Activated T-cell treated with anti-CD3 and anti-CD28 coated beads, Interleukin-2, amount 50 U/mL, for 48 hours (primary cell): ENCODE results near the gene PLXNA2.

ENCODE experiments used
- DNase-seq, 2 experiments: peaks; one replicate each; pipeline ENCODE4 v3.0.0-alpha.2; 2020

PLXNA2 gene

DNA sequence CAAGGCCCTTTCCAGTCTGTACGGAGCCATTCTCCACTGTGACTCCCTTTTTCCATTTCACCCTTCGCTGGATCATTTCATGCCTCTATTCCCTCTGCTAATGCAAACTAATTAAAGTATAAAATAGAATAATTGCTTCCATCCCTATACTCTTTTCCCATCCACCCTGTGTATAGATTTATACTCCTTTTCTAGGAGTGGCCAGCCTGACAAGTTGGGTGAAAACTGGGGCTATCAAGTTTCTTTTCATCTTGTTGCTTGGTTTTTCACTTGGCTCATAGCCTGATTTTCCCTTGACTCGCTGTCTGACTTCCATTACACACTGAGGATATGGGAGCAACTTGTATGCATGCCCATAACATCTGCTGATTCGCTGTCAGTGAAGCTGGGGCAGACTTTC lies 107.0 kb downstream of the PLXNA2 start:
- no peak for DNase-seq

DNA sequence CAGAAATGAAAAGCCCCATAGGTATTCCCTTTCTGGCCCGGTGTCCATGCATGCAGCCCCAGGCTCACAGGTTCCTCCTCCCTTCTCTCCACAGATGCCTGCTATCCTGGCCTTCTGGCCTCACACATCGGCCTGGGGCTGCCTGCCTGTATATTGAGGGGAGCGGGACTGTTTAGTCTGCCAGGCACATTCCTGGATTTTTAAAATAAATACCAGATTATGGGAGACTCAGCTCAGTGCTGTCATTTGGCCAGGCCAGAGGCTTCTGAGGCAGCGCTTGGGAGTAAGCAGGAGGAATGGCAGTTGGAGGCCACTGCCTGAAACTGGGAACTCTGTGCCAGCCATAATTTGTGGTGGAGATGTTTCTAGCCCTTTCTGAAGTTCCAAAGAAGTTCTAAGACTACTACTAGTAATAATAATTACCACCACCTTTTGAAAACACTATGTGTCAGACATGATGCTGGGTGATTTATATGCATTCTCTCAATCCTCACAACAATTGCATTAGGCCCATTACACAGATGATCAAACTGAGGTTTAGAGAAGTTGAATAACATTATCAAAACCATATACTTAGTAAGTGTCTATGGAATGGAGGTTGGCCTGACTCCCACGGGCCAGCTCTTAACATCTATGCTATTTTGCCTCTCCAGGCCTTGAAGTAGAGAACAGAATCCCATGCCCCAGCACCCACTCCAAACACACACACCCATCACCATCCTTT lies 107.6 kb downstream of the PLXNA2 start:
- DNase-seq: no peak

DNA sequence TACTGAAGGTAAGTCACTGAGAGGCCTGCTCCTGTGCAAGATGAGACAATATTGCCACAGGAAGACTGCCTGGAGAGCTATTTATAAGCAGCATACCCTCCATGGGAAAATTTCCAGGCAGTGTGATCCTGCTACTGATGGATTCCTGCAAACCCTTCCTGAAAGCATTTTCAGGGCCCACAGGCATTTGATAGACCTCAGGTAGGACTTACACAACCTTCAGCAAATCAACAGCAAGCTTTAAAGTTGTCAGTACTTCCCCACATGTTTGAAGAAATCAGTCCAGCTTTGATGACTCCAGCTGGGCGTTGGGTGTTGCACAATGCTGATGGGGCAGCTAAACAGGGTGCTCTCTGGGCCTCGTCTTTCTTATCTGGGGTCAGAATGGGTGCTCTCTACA lies 108.8 kb downstream of the PLXNA2 start:
- no peak for DNase-seq

DNA sequence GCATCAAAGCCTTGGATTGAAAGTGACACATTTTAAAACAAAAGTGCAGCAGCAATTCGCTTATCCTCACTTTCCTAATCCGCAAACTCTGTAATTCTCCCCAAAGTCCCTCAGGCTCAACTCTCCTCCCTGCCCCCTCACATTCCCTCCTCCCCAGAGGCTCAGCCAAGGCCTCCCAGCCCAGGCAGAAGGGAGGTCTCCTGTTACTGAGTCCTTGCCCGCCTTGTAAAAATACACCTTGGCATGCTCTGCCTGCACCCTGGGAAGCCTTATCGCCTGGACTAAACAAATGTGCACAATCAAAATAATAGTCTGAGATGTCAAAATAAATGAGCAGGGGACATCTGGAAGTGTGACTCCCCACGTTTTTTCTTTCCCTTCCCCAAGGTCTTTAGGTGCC lies 109.7 kb downstream of the PLXNA2 start:
- DNase-seq: no peak

DNA sequence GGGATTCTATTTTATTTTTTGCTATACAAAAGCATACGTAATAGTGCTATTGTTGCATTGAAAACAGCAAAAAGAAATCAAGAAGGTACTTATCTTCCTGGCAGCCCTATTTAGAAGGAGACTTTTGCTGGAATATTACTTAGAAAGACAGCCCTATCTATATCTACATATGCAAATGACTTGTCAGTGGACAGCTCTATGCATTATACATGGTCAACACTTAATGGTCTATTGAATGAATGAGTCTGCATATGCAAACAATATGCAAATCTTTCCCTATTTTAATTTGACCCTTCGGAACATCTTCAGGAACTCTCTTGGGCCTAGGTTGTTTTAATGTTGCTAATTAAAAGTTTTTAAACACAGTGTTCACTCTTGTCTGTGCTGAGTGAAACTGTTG lies 110.8 kb downstream of the PLXNA2 start:
- no peak for DNase-seq

DNA sequence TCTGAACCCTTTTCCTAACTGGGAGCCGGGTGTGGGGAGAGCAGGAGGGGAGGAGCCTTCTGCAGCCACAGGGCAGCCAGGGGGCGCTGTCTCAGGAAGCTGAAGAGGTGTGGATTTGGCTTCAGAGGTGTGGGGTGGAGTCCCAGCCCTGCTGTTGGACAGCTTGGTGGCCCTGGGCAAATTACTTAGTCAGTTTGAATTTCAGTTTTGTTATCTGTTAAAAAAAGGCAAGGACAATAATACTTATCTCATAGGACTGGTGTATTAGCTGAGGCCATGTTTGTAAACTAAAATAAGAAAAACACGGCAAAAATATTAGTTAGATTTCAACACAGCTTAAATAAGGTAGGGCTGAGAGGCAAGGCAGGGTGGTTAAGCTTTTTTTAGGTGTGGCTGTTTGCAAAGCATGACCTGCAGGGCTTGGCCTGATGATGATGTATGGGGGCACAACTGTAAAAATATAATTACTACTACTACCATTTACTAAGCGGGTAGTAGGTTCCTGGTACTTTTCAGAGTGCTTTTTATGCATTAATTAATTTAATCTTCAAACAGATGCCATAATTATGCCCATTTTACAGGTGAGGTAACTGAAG lies 111.8 kb downstream of the PLXNA2 start:
- peak; percentile 70 to 79 for DNase-seq

DNA sequence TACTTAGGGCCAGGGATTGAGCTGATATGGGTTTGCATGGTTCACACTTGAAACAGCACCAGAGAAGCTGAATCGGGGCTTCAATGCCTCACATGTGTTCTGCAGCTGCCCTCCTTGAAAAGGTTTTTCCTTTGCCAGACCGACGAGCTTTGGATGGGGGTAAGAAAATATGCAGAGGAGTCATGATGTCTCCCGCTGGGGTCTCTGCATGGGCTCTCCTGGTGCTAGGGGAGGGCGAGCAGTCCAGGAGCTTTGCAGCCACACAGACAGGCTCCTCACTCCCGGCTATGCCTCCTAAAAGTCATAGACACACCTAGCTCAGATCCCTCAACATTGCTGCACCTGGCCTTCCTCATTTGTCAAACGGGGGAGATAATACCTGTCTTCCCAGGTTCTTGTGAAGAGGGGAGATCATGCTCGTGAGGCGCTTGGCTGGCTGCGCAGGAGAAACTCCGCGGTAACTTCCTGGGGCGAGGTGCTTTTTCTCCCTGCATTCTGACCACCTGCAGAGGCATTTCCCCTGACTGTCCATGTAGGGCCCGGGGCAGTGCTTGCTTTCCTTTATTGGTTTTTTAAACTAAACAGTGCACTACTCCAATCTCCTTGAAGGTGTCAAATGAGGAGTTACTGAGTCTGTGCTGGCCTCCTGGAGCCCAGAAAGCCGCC lies 112.4 kb downstream of the PLXNA2 start:
- DNase-seq: no peak

DNA sequence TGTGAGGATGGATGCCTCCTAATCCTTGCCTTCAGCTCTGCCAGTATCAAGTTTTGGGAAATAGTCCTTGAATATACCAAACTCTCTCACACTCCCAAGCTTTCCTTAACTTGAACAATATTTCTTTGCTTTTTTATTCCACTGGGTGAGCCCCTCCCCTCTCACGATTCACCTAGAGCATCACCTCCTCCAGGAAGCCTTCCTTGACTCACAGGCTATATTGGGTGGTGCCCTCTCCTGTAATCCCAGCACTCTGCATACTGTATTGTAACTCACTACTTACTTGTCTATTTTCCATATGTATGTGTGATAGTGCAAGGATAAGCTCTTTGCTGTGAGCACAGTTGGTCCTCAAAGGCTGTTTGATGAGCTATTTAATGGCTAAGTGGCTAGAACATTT lies 114.7 kb downstream of the PLXNA2 start:
- no peak for DNase-seq

DNA sequence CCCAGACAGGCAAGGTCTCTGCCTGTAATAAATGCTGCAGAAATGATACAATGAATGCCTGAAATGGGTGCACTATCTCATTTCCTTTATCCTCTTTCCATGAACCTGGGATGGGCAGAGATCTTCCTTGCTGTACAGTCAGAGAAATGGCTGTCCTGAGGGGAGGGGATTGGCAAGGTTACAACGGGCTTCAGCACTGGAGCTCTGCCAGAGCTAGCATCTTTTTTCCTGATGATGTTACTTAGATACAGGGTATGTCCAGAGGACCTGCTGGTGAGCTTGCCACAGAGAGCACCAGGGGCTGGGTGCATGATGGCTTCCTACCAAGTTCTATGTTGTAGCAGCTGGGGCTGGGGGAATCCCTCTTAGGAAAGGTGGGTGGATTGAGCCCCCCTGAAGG lies 115.1 kb downstream of the PLXNA2 start:
- DNase-seq: no peak

DNA sequence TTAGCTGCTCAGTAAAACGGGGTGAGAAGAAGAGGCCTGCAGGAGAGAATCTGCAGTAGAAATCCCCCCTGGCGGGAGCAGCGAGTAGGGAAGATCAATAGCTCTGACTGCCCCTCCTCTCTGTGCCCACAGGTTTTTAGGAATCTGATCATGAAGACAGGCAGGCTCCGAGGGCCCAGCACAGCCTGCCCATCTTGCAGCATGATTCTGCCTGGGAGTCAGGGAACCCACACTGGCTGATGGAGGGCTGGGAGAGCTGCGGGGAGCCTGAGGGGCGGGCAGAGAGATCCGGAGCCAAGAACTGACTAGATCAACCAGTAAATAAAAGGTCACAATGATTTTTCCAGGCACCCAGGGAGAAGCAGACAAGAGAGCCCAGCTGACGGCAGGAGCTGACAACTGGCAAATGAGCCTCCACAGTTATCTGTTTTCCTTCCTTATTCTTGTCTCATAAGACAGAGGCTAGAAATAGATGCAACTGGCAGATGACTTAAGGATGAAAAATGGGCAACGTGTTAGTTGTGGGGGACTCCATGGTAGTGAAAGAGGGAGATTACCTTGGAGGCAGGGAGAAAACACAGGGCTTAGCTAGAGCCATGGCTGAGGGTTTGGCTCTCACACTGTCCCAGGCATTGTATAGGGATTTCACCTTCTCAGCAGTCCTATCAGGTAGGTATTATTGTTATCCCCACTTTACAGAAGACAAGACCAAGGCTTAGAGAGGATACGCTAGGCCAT lies 116.2 kb downstream of the PLXNA2 start:
- no peak for DNase-seq

DNA sequence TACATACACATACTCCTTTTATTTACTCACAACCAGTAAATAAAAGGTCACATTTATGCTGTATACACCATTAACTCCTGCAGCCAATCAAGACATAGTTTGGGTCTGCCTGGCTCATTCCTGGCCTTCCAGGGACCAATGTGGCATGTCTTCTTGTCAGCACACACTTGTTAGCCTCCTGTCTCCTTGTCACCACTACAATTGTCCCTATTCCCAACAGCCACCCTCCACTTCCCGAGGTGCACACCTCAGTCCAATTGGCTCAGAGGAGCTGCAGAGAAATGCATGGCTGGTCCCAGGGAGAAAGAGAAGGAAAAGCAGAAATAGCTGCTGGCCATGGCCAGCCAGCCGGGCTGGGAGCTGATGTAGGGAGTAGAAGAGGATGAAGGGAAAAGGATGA lies 116.9 kb downstream of the PLXNA2 start:
- DNase-seq: no peak

DNA sequence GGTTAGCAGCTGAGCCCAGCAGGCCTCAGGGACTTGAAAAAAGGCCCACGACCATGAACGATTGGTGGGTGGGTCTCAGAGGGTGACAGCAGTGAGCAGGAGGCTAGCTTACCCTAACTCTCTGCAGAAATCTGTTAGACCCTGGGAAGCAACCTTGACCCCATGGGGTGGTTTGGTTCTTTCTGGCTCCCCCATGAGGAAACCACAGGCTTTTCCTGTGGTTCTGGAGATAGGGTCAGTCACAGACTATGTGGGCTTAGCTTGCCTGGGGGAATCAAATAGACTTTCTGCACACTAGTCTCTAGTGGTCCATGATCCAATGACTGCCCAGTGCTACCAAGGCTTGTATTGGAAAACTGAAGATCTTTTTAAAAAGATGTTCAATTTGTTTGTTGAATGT lies 118.1 kb downstream of the PLXNA2 start:
- no peak for DNase-seq

DNA sequence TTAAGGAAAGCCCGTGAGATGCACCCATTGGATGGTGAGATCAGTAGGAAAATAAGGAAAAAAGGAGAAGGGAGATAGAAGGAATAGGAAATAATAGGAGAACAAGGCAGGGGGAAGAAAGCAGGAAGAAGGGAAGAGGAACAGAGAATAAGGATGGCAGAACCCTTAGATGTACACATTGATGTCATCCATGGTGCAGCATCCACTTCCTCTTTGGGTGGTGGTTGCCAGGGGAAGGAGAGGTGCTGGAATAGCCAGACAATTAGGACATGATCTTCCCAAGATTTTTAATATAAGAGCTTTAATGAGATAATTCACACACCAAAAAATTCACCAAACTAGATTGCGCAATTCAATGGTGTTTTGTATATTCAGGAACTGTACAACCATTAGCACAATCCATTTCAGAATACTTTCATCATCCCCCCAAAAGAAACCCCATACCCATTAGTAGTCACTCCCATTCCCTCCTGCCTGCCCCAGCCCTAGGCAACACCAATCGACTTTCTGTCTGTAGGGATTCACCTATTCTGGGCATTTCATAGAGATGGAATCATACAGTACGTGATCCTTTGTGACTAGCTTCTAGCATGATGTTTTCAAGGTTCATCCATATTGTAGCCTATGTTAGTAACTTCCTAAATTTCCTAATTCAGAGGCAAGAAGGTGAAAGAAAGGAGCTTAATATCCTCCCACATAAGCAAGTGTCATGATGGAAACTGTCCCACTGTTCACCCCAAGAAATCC lies 121.4 kb downstream of the PLXNA2 start:
- no peak for DNase-seq

DNA sequence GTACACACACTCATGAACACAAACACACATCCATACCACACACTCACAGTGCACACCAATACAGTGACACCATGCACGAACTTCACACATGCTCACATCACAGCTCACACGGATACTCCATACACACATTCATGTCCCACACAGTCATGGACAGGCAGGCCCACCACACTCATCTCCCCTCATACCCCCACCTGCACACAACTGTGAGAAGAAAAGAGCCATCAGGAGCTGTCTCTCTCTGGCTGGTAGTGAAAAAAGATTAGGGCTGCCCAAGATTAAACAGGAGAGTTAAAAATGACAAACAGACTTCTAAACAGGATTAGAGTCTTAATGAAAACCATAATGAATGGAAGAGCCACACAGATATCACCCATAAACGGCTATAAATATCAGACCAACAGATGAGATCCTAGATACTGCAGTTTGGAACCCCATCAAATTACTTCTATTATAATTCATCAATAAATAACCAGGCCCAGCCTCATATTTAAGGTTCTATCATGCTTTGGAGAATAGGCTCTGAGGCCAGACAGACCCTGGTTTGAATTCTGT lies 122.3 kb downstream of the PLXNA2 start:
- DNase-seq: no peak

DNA sequence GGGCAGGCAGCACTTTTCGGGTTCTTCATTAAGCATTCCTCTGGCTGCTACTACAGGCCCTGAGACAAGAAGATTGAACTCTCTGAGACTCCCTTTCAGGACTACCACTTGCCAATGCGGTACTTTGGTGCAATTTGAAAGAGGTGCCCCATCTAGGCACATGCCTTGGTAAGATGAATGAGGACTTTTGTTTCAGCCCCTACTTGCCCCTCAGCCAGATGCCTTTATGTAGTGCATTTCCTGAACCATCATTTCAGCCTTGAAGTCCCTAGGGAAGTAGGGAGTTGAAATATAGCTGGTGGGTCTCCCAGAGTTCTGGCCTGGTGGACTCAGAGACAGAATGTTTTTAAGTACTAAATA lies 123.8 kb downstream of the PLXNA2 start:
- DNase-seq: no peak

DNA sequence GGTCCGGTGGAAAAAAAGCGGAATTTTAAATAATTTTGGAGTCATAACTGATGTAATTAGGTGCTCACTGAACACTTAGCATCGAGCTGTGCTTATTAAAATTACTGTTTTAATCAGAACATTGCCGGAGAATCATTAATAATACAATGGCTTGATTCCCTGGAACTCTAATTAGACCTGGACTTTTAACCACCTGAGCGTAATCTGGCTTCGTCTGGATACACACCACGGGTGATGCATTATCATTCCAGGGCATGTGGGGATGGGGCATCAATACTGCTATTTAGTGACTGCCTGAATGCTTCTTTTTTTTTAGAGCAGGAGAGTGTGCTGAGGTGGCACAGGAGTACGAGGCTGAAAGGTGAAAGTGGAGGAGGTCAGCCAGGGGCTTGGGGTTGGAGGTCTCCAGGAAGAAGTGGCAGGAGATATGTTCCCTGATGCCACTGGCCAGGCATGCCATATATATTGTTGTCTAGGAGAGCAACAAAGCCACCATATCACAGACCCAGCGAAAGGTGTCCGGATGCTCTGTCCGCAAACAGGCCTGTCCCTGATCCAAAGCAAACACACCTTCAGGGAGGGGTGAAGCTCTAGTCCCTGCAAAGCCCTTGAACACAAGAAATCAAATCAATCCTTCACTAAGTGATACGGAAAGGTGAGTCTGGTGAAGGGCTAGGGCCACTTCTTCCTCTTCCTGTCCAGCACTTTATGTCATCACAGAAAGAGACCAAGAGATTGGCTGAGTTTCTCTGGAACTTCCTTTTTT lies 125.2 kb downstream of the PLXNA2 start:
- no peak for DNase-seq

DNA sequence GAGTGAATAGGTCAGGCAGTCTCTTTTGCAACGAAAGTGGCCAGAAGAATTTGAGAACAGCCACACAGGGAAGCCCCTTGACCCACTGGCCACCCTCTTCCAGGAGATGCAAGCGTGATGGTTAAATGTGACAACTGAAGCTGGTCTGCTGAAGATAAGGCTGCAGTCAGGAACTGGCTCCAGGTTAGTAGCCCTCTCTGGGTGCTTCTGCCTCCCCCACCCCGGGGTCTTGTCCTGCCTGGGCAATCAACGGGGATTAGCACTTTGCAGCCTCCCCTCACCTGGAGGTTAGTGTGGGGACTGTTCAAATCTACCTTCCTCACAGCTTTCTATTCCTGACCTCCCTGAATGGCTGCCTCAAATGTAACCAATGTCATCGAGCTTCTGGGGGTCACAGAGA lies 125.9 kb downstream of the PLXNA2 start:
- DNase-seq: no peak

DNA sequence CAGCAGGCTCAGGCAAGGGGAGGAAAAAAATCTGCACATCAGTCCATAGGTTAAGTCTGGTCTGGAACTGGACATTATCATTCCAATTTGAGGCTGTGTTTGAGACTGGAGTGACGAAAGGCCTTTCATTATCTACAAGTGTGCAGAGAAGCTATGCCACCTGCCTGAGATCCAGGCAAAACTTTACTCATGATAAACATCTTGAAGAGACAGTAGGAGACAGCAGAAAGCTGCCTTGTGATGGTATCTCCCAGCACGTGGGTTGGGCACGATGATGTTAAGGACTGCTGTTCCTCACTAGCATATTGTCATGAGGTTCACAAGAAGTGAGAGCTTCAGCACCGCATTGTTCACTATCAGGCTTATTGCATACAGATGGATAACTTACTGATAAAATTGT lies 126.4 kb downstream of the PLXNA2 start:
- DNase-seq: no peak

DNA sequence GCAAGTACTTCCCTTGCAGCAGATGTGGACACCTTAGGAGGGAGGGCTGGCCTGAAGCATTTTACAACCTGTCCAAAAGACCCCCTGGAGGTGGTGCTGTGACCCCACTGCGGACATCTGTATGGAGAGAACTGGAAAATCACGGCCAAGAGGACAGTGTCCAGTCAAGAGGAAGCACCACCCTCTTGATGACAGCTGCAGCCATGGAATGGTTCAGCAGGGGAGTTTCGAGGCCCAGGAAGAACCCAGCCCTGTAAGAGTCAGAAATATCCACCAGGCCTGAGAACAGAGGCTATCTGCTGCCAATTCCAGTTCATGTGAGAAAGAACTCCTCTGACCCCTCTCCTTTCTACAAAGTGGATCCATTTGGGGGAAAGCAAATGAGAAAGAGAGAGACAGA lies 126.8 kb downstream of the PLXNA2 start:
- DNase-seq: no peak

DNA sequence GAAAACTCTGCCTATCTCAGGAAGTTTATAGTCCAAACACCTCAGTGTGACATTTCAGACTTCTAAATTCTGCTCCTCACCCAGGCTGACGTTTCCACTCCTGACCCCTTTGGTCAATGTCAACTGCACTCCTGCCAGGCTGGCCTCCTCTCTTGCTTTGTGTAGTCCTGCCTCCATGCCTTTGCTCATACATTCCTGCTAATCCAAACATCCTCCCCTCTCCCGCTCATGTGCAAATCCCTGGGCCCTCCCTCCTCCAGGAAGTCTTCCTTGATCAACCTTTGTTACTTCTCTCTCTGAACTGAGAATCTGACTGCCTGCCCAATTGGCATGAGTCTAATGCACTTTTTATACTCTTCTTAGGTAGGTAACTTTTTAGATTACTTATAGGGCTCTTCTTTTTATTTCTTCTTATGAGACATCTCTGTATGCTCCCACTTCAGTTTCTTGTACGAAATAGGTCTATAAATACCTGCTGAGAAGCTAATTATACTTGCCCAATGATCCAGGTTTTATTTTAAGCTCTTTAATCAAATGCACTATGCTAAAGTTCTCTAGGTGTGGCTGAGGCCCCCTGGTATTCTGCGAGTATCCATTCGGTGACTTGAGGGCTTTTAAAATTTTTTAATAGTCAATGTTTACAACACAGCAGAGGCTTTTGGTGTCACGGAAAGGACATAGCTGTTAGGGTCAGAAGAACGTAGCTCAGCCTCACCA lies 128.1 kb downstream of the PLXNA2 start:
- DNase-seq: no peak

DNA sequence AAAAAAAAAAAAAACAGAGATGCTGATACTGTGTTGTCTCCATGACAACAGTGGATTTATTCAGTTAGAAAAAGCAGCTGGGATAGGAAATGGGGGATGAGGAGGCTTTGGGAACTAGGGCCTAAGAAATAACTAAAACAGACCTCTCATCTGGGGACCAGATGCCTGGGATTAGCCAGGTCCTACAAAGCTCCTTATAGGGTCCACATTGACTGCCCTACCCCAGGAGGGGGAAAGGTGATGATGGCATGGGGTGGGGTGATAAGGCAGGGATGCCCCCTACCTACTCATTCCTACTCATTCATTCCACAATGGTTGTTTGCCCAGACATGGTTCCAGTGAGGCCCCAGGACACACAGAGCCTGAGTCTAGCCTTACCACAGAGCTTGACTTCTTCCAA lies 131.2 kb downstream of the PLXNA2 start:
- DNase-seq: no peak
